Thoracic aorta (tissue), 2 donors: ENCODE measurements around the gene IRF5. TPM values are rescaled to one million over a fixed set of nuclear protein-coding genes. Genes with fewer than 3 reads are reported as not detected.

Experiments
- ATAC-seq: fragments of 150-250 bp; one replicate; pipeline ENCODE4 v1.8.0; 2017; ENCODE audit warnings: low read depth; ENCODE audit not compliant: insufficient number of reproducible peaks, low FRiP score
- DNase-seq: peaks from one replicate; pipeline ENCODE4 v3.0.0-alpha.2; 2020; ENCODE audit warnings: low spot score
- H3K27ac ChIP-seq, 2 donors: fragments of 200-600 bp; sonication (generic); 1 replicate in 1 of 2; 2 replicates in 1 of 2; pipeline ENCODE4 v1.5.1; 2016; ENCODE audit warnings: mild to moderate bottlenecking in 2 of 2, moderate library complexity in 2 of 2
- H3K27me3 ChIP-seq: fragments of 200-600 bp; sonication (generic); replicated peaks from 2 replicates; pipeline ENCODE4 v1.6.0; 2016; ENCODE audit warnings: mild to moderate bottlenecking; ENCODE audit not compliant: insufficient read depth
- H3K36me3 ChIP-seq: fragments of 200-600 bp; sonication (generic); one replicate; pipeline ENCODE4 v1.5.1; 2016
- H3K4me1 ChIP-seq, 2 donors: fragments of 200-600 bp; sonication (generic); 1 replicate in 1 of 2; 2 replicates in 1 of 2; pipeline versions ENCODE4 v1.5.1 to v1.6.0; 2016; ENCODE audit warnings: low read depth in 2 of 2, mild to moderate bottlenecking in 1 of 2; ENCODE audit not compliant: control insufficient read depth in 1 of 2
- H3K4me3 ChIP-seq: fragments of 200-600 bp; sonication (generic); 2 replicates; pipeline ENCODE4 v1.5.1; 2016; ENCODE audit warnings: mild to moderate bottlenecking
- H3K9me3 ChIP-seq: fragments of 200-600 bp; sonication (generic); 2 replicates; pipeline ENCODE4 v1.5.1; 2016
- CTCF ChIP-seq: fragments of 200-600 bp; sonication (generic); IDR thresholded peaks from one replicate; pipeline ENCODE4 v1.5.1; 2019; ENCODE audit warnings: antibody characterized with exemption
- total RNA-seq, 2 donors: library from RNA; depleted of rRNA; stranded (reverse); fragments of >200 nt; gene quantifications; one replicate each; pipeline versions ENCODE4 v1.1.0 to v1.2.3, GENCODE V29; 2016

The IRF5 gene, protein sequence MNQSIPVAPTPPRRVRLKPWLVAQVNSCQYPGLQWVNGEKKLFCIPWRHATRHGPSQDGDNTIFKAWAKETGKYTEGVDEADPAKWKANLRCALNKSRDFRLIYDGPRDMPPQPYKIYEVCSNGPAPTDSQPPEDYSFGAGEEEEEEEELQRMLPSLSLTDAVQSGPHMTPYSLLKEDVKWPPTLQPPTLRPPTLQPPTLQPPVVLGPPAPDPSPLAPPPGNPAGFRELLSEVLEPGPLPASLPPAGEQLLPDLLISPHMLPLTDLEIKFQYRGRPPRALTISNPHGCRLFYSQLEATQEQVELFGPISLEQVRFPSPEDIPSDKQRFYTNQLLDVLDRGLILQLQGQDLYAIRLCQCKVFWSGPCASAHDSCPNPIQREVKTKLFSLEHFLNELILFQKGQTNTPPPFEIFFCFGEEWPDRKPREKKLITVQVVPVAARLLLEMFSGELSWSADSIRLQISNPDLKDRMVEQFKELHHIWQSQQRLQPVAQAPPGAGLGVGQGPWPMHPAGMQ
- total RNA-seq: 10 to 100 TPM; 11.9 to 25.0 TPM

- Histone ChIP-seq H3K9me3 (no peaks in the 10 kb centered on the region), H3K4me3 (peak within 1 kb of the TSS; percentile 91), H3K4me1 (peaks cover 0 to 15% of the 10 kb centered on the region in 2 donors), H3K36me3 (no peaks in the 10 kb centered on the region), H3K27me3 (no peaks in the 10 kb centered on the region), H3K27ac (peak within 1 kb of the TSS in 1 of 2 donors; percentile 41)
- no peak for TF ChIP-seq CTCF
- DNase-seq (no peak), ATAC-seq (no peak)
Observed at GRCh38 chr7:128937647-128938543, at the start of gene IRF5. IRF5 (plus strand) TSS chr7:128937927; CDS start chr7:128942082, 4,155 bp downstream.

DNA sequence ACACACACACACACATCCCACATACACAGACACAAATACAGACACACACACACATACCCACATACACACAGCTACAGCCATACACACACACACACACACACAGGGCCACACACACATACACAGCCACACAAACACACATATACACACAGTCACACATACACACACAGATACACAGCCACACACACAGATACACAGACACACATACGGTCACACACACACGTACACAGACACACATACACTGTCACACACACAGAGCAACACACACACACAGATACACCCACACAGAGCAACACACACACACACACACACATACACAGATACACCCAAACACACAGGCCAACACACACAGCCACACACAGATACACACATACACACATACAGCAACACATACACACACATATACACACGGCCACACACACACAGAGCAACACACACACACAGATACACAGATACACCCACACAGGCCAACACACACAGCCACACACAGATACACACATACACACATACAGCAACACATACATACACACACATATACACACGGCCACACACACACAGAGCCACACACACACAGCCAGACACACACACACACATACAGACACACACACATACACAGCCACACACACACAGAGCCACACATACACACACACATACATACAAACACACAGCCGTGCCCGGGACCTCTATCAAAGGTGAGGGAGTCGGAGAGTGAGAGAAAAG lies 49.5 kb upstream of the IRF5 start:
- no peaks in the 10 kb centered on the region for H3K27me3 ChIP-seq
- DNase-seq: no peak

DNA sequence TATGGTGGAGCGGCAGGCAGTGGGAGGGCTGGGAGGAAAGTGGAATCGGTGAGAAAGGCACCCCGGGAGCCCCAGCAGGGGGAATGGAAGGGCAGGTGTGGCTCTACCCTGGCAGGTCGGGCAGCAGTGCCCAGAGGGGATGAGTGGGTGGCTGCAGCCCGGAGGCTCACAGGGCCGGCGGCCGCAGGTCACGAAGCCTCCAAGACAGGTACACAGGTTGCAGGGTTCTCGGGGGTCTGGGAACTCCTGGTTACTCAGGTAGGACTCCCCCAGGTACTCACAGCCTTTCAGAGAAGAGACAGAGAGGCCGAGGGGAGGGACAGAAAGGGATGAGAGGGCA lies 49.0 kb upstream of the IRF5 start:
- no peak for ATAC-seq
- no peaks in the 10 kb centered on the region for H3K27me3 ChIP-seq
- H3K9me3 ChIP-seq: no peaks in the 10 kb centered on the region
- H3K27ac ChIP-seq: no peak overlapping the region
- H3K4me1 ChIP-seq: no peaks in the 10 kb centered on the region
- H3K4me3 ChIP-seq: no peak overlapping the region
- H3K36me3 ChIP-seq: no peaks in the 10 kb centered on the region
- TF ChIP-seq CTCF: no peak
- DNase-seq: no peak

More for the DNA sequence above, 49.5 kb upstream of the IRF5 start:
- ATAC-seq: no peak
- no peak for TF ChIP-seq CTCF
- Histone ChIP-seq H3K4me3 (no peak overlapping the region), H3K4me1 (no peaks in the 10 kb centered on the region), H3K27ac (no peak overlapping the region), H3K36me3 (no peaks in the 10 kb centered on the region), H3K9me3 (no peaks in the 10 kb centered on the region)

DNA sequence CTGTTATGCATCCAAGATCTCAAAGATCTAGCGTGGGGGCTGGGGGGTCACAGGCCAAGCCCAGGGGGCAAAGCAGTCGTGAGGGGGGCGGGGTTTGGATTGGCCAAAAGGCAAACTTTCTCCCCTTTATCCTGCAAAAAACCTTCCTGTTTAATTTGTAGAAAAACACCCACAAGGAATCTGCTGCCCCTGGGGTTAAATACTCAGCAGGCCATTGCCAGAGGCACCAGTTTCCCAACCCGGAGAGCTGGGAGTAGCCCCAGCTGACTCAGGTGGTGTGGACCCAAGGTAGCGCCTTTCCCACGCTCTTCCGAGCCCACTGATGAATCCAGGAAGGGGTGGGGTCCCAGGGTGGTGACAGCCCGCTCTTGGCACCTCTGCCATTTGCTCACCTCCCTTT lies 48.6 kb upstream of the IRF5 start:
- no peak for DNase-seq
- ATAC-seq: no peak
- Histone ChIP-seq H3K36me3 (no peaks in the 10 kb centered on the region), H3K9me3 (no peaks in the 10 kb centered on the region), H3K4me3 (no peak overlapping the region), H3K27me3 (no peaks in the 10 kb centered on the region), H3K4me1 (no peaks in the 10 kb centered on the region), H3K27ac (no peak overlapping the region)
- TF ChIP-seq CTCF: no peak
